Measurements from ENCODE around the gene RAP1A.

The RAP1A gene

DNA sequence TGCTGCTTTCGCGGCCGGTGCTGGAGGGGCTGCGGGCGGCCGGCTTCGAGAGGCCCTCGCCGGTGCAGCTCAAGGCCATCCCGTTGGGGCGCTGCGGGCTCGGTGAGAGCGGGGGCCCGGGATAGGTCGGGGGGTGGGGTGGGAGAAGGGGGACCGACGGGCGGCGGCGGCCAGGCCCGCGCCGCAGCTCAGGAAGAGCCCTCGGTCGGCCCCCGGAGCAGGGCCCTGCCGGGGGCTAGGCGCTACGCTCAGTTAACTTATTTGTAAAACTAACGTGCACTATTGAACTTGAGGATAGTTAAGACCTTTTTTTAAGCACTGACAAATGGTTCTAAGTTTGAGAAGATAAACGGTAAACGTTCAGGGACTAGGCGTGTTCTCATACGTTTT is 136.5 kb downstream of the RAP1A start:
- DNase-seq (ENCODE audit: low read depth in 2 of 2) = no peak

DNA sequence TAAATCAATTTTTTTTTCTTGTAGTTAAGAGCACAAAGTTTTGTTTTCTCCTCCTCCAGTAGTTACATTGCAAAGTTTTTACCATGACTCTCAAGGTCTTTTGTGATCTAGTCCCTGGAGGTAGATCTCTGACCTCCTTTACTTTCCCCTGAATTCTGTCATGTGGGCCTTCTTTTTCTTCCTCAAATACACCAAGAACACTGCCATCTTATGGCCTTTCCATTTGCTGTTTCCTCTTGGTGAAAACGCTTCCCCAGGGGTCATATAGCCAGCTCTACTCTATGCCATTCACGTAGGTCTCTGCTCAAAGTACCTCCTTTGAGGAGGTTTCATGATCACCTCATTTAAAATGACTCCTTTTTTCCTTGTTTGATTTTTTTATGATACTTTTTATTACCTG is 138.8 kb downstream of the RAP1A start:
- no peak for DNase-seq (ENCODE audit: low read depth in 2 of 2)

DNA sequence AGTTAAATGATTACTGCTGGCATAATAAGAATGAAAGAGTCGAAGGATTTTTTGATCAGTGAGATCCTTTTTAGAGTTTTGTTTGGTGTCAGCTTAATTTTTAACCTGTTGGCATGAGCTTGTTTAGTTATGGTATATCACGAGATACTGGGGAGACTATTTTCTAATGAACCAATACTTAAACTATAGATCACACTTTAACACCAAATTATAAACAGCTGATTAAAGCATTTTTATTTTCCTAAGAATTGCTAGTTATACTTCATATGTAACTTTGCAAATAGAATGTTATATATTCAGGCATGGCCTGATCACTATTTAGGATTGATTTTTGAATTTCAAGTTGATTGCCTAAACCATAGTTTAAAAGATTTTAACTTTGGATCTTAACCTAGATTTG is 142.1 kb downstream of the RAP1A start:
- DNase-seq (ENCODE audit: low read depth in 2 of 2) = no peak

DNA sequence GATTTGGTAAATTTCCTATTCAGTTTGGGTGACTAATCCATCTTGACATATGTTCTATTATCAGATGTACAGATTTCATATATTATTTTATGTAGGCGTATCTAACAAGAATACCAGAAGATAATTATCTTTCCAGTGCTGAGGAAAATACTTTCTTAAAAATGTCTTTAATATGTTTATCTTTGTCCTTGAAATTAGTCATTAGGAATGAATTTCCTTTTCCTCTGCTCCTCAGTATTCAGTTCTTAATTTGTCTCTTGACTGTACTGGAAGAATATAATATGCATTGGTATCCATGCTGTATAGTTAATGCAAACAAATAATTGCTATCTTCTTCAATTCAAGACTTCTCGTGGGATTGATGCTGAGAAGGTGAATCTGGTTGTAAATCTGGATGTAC is 142.7 kb downstream of the RAP1A start:
- DNase-seq (ENCODE audit: low read depth in 2 of 2) = no peak
